HCT116 (cell line): Measurements from ENCODE around the gene IGSF9B.

Experiments used
- CTCF ChIP-seq, 3 experiments: fragments of 200-600 bp in 1 of 3; sonication (generic) in 1 of 3; IDR thresholded peaks in 2 of 3; conservative IDR thresholded peaks in 1 of 3; 2 replicates each; pipeline ENCODE4 v1.5.1; 2012 to 2017; ENCODE audit warnings: low read depth in 2 of 3, low read length in 2 of 3, antibody characterized with exemption in 1 of 3, borderline replicate concordance in 1 of 3, control low read depth in 1 of 3, mild to moderate bottlenecking in 1 of 3, mixed read lengths in 1 of 3, mixed run types in 1 of 3, moderate library complexity in 1 of 3; ENCODE audit not compliant: insufficient read depth in 1 of 3
- EZH2phosphoT487 ChIP-seq: fragments of 200-600 bp; IDR thresholded peaks from 2 replicates; pipeline ENCODE4 v1.6.1; 2018; ENCODE audit warnings: antibody characterized with exemption, borderline replicate concordance
- MAX ChIP-seq: IDR thresholded peaks from 2 replicates; pipeline ENCODE4 v1.6.1; 2012
- RAD21 ChIP-seq: IDR thresholded peaks from 2 replicates; pipeline ENCODE4 v1.6.1; 2012; ENCODE audit warnings: low read depth, mild to moderate bottlenecking
- REST ChIP-seq: IDR thresholded peaks from 2 replicates; pipeline ENCODE4 v1.6.1; 2012; ENCODE audit warnings: low read depth
- YY1 ChIP-seq: IDR thresholded peaks from 2 replicates; pipeline ENCODE4 v1.6.1; 2011; ENCODE audit warnings: low read length, low read depth, moderate library complexity, mild to moderate bottlenecking; ENCODE audit not compliant: insufficient replicate concordance; ENCODE audit errors: extremely low read depth

- no peak for TF ChIP-seq CTCF (IDR thresholded peaks at IDR 0.05 in 2 of 3, conservative IDR thresholded peaks at IDR 0.05 in 1 of 3; ENCODE audit: borderline replicate concordance in 1 of 3, insufficient read depth in 1 of 3, low read depth in 2 of 3, low read length in 2 of 3)
- TF ChIP-seq MAX: no peak
- TF ChIP-seq RAD21: no peak
- no peak for TF ChIP-seq REST
- no peak for TF ChIP-seq EZH2phosphoT487
- TF ChIP-seq YY1: no peak
These were observed 60.7 kb downstream of the IGSF9B start for GRCh38 chr11:133896028-133896427.
